Thyroid gland (tissue), 4 donors: ENCODE results near the gene C19orf53. TPM values are rescaled to one million over a fixed set of nuclear protein-coding genes. Genes with fewer than 3 reads are reported as not detected.

ENCODE experiments used
- DNase-seq, 2 donors: peaks; one replicate each; pipeline ENCODE4 v3.0.0-alpha.2; 2019
- H3K27ac ChIP-seq, 3 donors: fragments of 200-600 bp; sonication (generic); 1 replicate in 2 of 3; 2 replicates in 1 of 3; pipeline ENCODE4 v1.5.1; 2016 to 2019; ENCODE audit warnings: mild to moderate bottlenecking in 1 of 3, moderate library complexity in 1 of 3
- H3K27me3 ChIP-seq: fragments of 200-600 bp; sonication (generic); one replicate; pipeline ENCODE4 v1.5.1; 2019
- H3K36me3 ChIP-seq, 2 donors: fragments of 200-600 bp; sonication (generic); one replicate each; pipeline ENCODE4 v1.5.1; 2016 to 2019
- H3K4me1 ChIP-seq, 2 donors: fragments of 200-600 bp; sonication (generic); one replicate each; pipeline ENCODE4 v1.5.1; 2017 to 2019
- H3K4me3 ChIP-seq, 3 donors: fragments of 200-600 bp; sonication (generic); replicated peaks in 1 of 3; 1 replicate in 2 of 3; 2 replicates in 1 of 3; pipeline ENCODE4 v1.5.1; 2016; ENCODE audit warnings: mild to moderate bottlenecking in 1 of 3
- H3K9me3 ChIP-seq: fragments of 200-600 bp; sonication (generic); one replicate; pipeline ENCODE4 v1.5.1; 2017
- CTCF ChIP-seq, 6 experiments: fragments of 200-600 bp in 3 of 6; fragments of 450-650 bp in 3 of 6; sonication (generic) in 3 of 6; IDR thresholded peaks; one replicate each; pipeline ENCODE4 v1.5.1; 2016 to 2019; ENCODE audit warnings: antibody characterized with exemption in 6 of 6, mild to moderate bottlenecking in 2 of 6, inconsistent platforms in 1 of 6, moderate library complexity in 1 of 6
- POLR2A ChIP-seq, 2 donors: fragments of 450-650 bp; IDR thresholded peaks; one replicate each; pipeline ENCODE4 v1.6.1; 2017; ENCODE audit warnings: antibody characterized with exemption in 2 of 2, mild to moderate bottlenecking in 2 of 2, moderate library complexity in 1 of 2
- WGBS, 2 donors: methylation state at CpG; one replicate each; pipeline ENCODE4 v1.1.5; 2017; 5-methylcytosine and 5-hydroxymethylcytosine counted together
- intact Hi-C: fragments of 100-400 bp; cut with DNase I; formaldehyde crosslinking; loops from one replicate; pipeline ENCODE4 v1.15.1; 2023
- total RNA-seq, 4 donors: library from RNA; depleted of rRNA; stranded (reverse); fragments of >200 nt; gene quantifications; one replicate each; pipeline ENCODE4 v1.2.3, GENCODE V29; 2016

The C19orf53 gene
- total RNA-seq, 4 donors from 2014 or later = 50.2 to 191 (median 139) TPM

GRCh38 chr19:13731147-13731964 lies 42.9 kb upstream of the C19orf53 start:
- Histone ChIP-seq H3K4me3 (peak overlapping the region; percentile 44 to 46 (median 46)), H3K36me3 (no peaks in the 10 kb centered on the region), H3K4me1 (peaks cover 7 to 13% of the 10 kb centered on the region in 2 donors), H3K9me3 (no peaks in the 10 kb centered on the region), H3K27me3 (no peaks in the 10 kb centered on the region), H3K27ac (peak overlapping the region; percentile 74 to 88 (median 75))
- 5% methylated on average over 25 to 28 of the region's 39 CpGs for WGBS, 2 donors
- peak in 1 of 2 donors; percentile 65 for TF ChIP-seq POLR2A (IDR thresholded peaks at IDR 0.05)
- no peak for TF ChIP-seq CTCF (IDR thresholded peaks at IDR 0.05)
- intact Hi-C loops = no loop called here
- peak; percentile 96 to 97 for DNase-seq

GRCh38 chr19:13732337-13732736 lies 41.9 kb upstream of the C19orf53 start:
- Histone ChIP-seq H3K9me3 (no peaks in the 10 kb centered on the region), H3K4me1 (peaks cover 7 to 13% of the 10 kb centered on the region in 2 donors), H3K4me3 (peak overlapping the region in 1 of 3 donors; percentile 46), H3K27ac (peak overlapping the region in 1 of 3 donors; percentile 88), H3K27me3 (no peaks in the 10 kb centered on the region), H3K36me3 (no peaks in the 10 kb centered on the region)
- DNase-seq = no peak
- intact Hi-C loops = no loop called here
- WGBS, 2 donors = 89 to 94% methylated on average over 8 of the region's 8 CpGs
- no peak for TF ChIP-seq POLR2A (IDR thresholded peaks at IDR 0.05)
- no peak for TF ChIP-seq CTCF (IDR thresholded peaks at IDR 0.05)

GRCh38 chr19:13734751-13735150 lies 39.5 kb upstream of the C19orf53 start:
- WGBS, 2 donors = 95 to 100% methylated on average over 2 of the region's 2 CpGs
- H3K9me3 ChIP-seq = no peaks in the 10 kb centered on the region
- intact Hi-C loops = no loop called here
- peaks cover 7 to 13% of the 10 kb centered on the region in 2 donors for H3K4me1 ChIP-seq
- no peak for DNase-seq
- no peak overlapping the region for H3K27ac ChIP-seq
- no peak overlapping the region for H3K4me3 ChIP-seq
- no peaks in the 10 kb centered on the region for H3K36me3 ChIP-seq
- TF ChIP-seq CTCF (IDR thresholded peaks at IDR 0.05) (no peak), POLR2A (IDR thresholded peaks at IDR 0.05) (no peak)
- no peaks in the 10 kb centered on the region for H3K27me3 ChIP-seq

- Histone ChIP-seq H3K9me3 (no peaks in the 10 kb centered on the region), H3K4me1 (no peaks in the 10 kb centered on the region), H3K27ac (no peak overlapping the region), H3K36me3 (no peaks in the 10 kb centered on the region), H3K27me3 (no peaks in the 10 kb centered on the region), H3K4me3 (no peak overlapping the region)
- DNase-seq = no peak
- intact Hi-C loops = no loop called here
- TF ChIP-seq POLR2A (IDR thresholded peaks at IDR 0.05) = no peak
- 54 to 82% methylated on average over 1 of the region's 1 CpG for WGBS, 2 donors
These were observed 36.2 kb upstream of the C19orf53 start for GRCh38 chr19:13738073-13738472.

- intact Hi-C loops = no loop called here
- no peaks in the 10 kb centered on the region for H3K36me3 ChIP-seq
- DNase-seq = no peak
- H3K27ac ChIP-seq = no peak overlapping the region
- no peaks in the 10 kb centered on the region for H3K4me1 ChIP-seq
- no peak for TF ChIP-seq CTCF (IDR thresholded peaks at IDR 0.05)
- no peaks in the 10 kb centered on the region for H3K27me3 ChIP-seq
- no peaks in the 10 kb centered on the region for H3K9me3 ChIP-seq
- no peak overlapping the region for H3K4me3 ChIP-seq
- WGBS, 2 donors = 96 to 98% methylated on average over 2 of the region's 2 CpGs
These were observed 32.4 kb upstream of the C19orf53 start for GRCh38 chr19:13741893-13742292.
